A549 treated with Hydrocortisone at 1 μM for 4 hours (cell line): ENCODE results near the gene WNT10A. TPM values are rescaled to one million over a fixed set of nuclear protein-coding genes. Genes with fewer than 3 reads are reported as not detected.

Experiments used
- total RNA-seq: library from RNA; stranded (reverse); fragments of 200-300 nt; extraction: Qiagen RNA extraction; gene quantifications from 5 replicates; pipeline ENCODE4 v1.2.3, GENCODE V29; 2022

Gene WNT10A
- total RNA-seq, result 0.06 to 0.12 TPM (median 0.09 TPM) in 4 of 5 replicates, not detected in the other

DNA sequence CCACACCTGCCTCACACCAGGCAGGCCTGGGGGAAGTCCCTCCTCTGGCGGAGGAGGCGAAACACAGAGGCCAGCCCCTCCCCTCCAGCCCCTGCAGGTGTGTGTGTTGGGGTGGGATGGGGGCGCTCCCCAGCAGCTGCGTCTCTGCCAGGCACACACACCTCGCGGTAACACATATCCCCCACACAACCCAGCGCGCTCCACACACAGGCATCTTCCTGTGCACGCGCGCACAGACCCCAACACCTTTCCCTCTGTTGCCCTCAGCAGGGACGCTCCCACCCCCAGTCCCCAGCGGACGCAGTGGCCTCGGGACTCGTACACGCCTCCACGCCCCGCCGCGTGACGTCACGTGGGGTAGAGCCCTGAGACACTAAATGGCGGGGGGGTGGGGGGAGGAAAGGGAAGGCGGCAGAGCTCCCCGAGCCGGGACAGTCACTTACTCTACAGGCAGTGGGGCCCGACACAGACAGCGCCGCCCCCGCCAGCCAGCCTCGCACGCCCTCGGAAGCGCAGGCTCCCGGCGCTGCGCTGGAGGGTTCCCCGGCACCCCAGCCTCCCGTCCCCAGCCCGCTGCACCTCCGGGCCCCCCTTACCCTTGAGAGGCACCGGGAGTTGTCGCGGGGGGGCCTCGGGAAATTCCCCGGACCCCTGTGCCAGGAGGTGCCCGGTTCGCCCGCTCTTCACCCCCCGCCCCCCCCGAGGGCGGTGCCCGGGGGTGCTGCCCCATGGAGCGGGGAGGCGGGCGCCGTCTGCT is at the start of gene WNT10A:
Gene WNT10A (plus strand): TSS at position 751 of the 757 bp plus-strand sequence. CDS start 144 bp downstream, outside the sequence.

DNA sequence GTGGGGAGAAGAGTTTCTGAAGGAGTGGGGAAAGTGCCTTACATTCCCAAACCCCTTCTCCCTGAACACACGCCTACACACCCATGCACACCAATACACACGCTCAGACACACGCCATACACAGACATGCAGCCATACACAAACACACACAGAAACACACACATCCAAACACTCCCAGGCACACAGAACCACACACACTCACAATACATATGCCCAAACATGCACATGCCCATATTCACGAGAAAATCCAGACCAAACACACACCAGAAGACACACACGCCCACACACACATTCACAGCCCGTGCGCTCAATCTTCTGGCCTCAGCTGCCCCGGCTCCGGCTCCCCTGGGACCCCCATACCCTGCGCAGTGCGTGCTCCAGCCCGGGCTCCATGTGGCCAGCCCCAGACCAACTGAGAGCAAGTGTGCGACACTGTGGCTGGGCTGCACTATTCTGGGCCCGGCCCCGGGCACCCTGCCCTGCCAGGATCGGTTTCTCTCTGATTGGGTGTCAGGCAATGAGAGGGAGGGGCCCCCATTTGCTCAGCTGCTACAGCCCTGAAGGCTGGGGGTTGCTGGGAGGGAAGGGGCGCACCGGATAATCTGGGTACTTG is 49.2 kb upstream of the WNT10A start, which contains the start of gene PRKAG3:
Gene PRKAG3 (minus strand): TSS at position 426 of the 613 bp plus-strand sequence.

DNA sequence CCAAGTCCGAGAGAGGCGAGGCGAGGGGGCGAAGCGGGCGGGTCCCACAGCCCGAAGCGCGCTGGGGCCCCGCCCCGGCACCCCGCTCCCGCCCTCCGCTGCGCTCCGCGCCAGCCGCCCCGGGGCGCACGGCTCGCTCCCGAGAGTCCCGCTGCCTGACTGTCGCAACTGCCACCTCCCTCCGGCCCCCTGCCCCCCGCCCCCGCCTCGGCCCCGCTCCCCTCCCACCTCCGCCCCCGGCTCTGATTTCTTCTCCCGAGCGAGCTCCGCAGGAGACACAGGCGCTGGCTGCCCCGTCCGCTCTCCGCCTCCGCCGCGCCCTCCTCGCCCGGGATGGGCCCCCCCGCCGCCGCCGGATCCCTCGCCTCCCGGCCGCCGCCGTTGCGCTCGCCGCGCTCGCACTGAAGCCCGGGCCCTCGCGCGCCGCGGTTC is 21.1 kb upstream of the WNT10A start, which contains the start of gene WNT6:
Gene WNT6 (plus strand): TSS at position 250 of the 432 bp plus-strand sequence. CDS start 233 bp downstream, outside the sequence.

Other genes starting within 250 kb of the WNT10A start
- gene ZNF142, start 221.2 kb upstream of the WNT10A start, total RNA-seq, result 13.7 to 19.2 TPM (median 16.8 TPM) in 5 replicates
- 41.4 to 46.6 TPM (median 45.5 TPM) in 5 replicates for gene BCS1L, start 221.2 kb upstream of the WNT10A start, total RNA-seq
- 44.9 to 50.7 TPM (median 47.7 TPM) in 5 replicates for gene RNF25, start 208.8 kb upstream of the WNT10A start, total RNA-seq
- 9.9 to 11.7 TPM (median 11.5 TPM) in 5 replicates for gene STK36, start 208.8 kb upstream of the WNT10A start, total RNA-seq
- gene TTLL4, start 170.0 kb upstream of the WNT10A start, total RNA-seq, result 22.1 to 25.6 TPM (median 23.7 TPM) in 5 replicates
- 0.05 to 0.21 TPM (median 0.15 TPM) in 5 replicates for gene CYP27A1, start 98.7 kb upstream of the WNT10A start, total RNA-seq
- gene PRKAG3, start 49.0 kb upstream of the WNT10A start, total RNA-seq, result not detected in 5 replicates
- 0.14 to 0.40 TPM (median 0.28 TPM) in 5 replicates for gene WNT6, start 21.0 kb upstream of the WNT10A start, total RNA-seq
- 4.4 to 6.8 TPM (median 6.5 TPM) in 5 replicates for gene CDK5R2, start 78.8 kb downstream of the WNT10A start, total RNA-seq
- gene FEV, start 104.3 kb downstream of the WNT10A start, total RNA-seq, result not detected in 5 replicates
- not detected in 5 replicates for gene CRYBA2, start 112.6 kb downstream of the WNT10A start, total RNA-seq
- gene CFAP65, start 160.7 kb downstream of the WNT10A start, total RNA-seq, result 0.07 to 0.29 TPM (median 0.20 TPM) in 5 replicates
- 0.41 to 0.82 TPM (median 0.59 TPM) in 5 replicates for gene IHH, start 180.1 kb downstream of the WNT10A start, total RNA-seq